HG03575 (cell line): ENCODE data around the gene UMPS.
"Not testable (repeated sequence)": the region's sequence is repeated elsewhere in the genome, so short reads cannot be mapped to it uniquely, and the experiment has no call there.

Experiments used
- ATAC-seq: cut with Tn5 transposase; IDR thresholded peaks from one replicate; pipeline ENCODE4 v1.9.1; 2021; ENCODE audit not compliant: unreplicated experiment, insufficient number of reproducible peaks, low FRiP score; ENCODE audit errors: extremely low read depth

The UMPS gene

DNA sequence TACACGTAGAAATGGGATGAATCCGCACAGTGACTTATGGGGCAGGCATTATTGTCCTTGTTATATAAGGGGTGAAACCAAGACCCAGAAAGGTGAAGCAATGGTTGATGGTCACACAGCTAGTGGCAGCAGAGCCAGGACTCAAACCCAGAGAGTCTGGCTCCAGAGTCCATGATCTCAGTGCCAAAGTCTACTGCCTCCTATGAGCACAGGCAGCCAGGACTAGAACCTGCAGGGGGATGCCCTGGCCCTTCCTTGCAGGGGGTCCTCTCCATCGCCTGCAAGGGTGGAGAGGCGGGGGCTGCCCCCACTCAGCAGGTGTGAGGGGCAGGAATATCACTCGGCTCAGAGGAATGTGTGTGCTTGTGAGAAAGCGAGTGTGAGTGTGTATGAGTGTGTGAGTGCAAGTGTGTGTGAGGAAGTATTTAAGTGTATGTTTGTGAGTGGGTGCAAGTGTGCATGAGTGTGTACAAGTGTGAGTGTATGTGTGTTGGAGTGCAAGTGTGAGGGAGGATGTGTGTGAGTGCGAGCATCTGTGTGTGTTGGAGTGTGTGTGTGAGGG, 44.7 kb downstream of the UMPS start:
- no peak for ATAC-seq

DNA sequence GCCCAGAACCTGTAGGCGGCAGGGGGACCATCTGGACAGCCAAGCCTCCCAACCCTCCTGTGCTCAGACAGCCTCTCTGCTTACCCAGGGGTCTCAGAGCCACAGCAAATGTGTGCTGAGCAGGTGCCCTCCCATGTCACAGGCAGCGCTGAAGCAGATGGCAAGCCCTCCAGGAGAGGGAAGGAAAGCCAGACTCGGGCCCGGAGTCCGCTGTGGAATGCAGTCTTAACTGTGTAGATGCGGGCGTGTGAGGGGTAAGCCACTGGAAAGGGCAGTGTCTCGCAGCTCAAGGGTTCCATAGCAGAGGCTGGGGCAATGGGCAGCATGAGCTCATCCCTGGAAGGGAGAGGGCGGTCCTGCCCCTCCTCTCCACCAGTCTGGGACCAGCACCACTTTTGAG, 45.6 kb downstream of the UMPS start:
- ATAC-seq: no peak

DNA sequence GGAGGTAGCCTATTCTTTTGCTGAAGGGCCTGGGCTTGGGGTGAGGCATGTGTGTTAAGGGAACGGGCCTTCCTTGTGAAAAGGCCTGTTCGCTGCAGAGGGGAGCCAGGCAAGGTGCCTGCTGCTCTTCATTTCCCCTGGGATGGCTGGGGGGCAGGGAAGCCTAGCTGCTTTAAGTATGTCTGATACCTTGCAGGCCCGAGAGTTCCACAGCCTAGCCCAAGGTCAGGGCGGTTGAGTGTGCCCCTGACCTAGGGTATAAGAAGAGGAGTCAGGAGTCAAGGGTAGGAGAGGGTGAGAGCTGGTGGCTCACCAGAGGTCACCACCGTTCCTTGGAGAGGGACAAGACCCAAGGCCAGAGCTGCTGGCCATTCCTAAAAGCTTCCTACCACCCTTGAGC, 46.6 kb downstream of the UMPS start:
- ATAC-seq: no peak

DNA sequence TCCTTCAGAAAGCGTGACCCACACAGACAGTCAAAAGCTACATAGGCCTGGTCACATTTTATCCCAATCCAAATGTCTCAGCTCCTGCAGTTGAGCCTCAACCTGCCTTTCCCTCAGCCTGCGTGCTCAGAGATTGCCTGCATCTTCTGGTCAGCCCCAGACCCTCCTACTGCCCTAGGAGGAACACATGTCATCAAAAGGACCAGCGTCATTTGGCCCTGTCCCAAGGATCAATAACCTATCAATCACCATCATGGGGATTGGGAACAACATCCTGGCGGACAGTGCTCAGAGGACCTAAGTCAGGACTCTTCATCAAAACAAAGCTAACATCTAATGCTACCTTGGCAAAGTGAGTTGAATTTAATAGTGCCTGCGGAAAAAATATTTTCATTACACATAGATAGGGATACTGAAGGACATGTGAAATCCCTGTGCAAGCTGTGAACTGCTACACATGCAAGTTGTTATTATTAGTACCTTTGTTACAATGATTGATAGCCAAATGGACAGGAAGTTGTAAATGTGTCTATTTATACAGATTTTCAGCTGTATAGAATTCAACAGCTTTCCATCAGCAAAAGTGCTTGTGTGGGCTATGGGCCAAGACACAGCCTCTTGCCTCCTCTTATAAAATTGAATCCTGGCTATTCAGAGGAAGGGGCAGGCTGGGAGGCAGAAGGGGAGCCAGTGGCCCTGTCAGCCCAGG, 47.7 kb downstream of the UMPS start:
- ATAC-seq: no peak

DNA sequence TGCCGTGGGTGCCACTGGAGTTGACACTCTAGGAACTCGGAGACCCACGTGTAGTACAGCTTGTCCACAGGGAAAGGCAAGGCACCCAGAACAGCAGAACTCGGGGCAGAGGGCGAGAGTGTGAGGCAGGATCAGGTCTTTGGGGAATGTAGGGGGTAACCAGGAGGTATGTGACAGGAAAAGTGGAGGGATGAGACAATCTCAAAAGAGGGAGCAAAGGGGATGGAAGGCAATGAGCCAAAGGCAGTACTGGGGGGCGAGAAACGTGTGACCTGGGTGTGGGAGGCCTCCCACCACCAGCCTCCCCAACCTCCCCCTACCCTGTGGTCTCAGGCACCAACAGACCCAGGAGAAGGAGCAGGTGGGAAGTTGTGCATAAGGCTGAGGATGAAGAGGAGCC, 48.9 kb downstream of the UMPS start:
- ATAC-seq: no peak

DNA sequence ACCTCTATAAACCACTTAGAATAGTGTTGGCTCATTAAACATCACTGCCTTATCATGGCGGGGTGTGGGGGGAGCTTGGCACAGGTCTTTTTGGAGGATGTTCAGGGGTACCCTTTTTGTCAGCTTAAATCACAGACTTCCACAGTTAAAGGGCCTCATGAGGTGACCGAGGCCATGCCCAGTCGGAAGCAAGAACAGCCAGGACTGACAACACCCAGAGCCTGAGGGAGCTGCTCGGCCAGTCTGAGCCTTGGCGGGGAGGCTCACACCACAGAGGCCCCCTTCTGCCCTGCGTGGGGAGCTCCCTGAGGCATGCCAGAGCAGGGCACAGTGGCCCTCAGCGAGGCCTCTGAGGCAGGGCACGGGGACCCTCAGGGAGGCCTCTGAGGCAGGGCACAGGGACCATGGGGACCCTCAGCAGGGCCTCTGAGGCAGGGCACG, 49.5 kb downstream of the UMPS start:
- no peak for ATAC-seq

DNA sequence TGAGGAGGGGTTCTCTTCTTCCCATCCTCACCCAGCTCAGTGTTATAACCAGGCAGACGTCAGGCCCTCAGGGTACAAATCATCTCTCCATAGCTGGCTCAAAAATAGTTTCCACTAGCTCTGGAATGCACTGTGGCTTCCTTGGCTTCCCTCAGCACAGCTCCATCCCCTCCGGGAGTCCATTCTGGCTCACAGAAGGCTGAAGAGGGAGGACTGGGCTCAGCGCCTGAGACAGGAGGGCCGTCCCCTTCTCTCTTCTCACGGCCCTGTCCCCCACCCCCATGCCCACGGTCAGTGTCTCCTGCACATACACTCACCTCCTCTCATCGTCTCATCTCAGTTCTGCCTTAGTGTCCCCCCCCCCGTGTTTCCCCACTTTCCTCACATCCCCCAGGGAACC, 50.1 kb downstream of the UMPS start:
- ATAC-seq: no peak

DNA sequence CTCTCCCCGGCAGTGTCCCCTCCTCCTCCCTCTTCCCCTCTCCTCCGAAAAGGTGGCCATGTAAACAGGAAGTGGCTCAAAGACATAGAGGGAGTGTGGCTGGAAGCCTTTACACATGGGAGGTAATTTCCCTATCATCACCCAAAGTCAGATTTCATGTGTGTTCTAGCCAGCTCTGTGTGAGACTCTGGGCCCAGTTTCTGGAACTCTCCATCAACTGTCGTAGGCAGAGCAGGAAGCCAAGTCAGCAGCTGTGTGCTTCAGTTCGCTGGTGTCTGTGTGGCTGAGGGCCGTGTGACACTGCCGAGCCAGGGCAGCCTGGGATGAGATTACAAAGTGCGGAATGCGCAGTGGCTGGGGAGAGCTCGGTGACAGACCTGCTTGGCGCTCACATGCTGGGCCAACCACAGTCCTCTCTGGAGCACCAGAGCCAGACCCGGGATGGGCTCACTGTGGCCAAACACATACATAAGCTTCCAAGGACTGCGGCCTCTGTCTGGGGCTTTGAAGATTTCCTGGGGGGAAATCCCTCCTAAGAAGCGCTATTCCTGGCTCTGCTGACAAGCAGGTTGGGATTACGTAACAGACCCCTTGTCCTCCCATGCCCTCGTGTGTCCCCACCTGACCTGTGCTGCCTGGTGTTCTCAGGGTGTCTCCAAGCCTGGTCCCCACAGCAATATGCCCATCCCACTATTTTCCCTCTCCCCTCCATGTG, 50.7 kb downstream of the UMPS start:
- no peak for ATAC-seq

DNA sequence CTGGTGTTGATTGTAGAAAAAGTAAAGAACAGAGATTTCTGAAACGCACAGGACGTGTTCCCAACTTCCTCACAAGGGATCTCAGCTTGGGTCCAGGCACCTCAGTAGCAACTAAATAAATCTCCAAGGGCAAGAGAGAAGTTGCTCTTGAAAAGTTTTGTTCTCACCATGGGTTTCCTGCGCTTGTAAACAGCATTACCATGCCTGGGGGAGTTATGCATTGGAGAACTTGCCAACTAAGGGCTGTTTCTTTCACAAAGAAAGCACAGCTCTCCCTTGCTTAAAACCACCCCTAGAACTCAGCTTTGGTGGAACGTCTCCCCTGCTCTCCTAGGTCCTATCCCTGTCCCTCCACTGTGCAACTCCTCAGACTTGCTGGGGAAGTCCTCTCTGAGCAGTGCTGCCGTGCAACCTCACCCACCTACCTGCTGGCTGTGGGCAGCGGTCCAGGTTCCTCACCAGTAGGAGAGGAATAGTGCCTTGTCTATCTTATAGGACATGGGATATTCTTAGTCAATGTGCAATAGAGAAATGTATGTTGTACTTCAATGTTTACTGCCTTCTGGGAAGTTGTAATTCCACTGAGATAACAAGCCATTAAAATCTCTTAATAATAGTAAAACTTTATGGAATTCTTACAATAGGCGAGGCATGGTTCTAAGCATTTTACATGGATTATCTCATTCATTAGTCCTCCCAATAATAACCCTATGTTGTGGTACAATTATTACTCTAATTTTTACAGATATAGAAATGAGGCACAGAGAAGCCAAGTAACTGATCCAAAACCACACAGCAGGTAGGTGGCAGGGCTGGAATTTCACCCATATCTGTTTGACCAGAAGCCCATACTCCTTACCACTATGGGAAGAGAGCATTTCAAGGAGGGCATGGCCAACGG, 51.5 kb downstream of the UMPS start:
- no peak for ATAC-seq

DNA sequence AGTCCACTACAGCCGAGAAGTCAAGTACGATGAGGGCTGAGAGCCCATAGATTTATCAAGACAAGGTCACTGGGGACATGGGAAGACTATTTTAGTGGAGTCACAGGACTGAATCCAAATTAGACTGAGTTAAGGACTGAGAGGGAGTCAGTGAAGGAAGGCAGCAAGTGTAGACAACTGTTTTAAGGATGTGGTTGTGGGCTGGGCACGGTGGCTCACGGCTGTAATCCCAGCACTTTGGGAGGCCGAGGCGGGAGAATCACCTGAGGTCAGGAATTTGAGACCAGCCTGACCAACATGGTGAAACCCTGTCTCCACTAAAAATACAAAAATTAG, 52.1 kb downstream of the UMPS start:
- ATAC-seq: not testable (repeated sequence)

DNA sequence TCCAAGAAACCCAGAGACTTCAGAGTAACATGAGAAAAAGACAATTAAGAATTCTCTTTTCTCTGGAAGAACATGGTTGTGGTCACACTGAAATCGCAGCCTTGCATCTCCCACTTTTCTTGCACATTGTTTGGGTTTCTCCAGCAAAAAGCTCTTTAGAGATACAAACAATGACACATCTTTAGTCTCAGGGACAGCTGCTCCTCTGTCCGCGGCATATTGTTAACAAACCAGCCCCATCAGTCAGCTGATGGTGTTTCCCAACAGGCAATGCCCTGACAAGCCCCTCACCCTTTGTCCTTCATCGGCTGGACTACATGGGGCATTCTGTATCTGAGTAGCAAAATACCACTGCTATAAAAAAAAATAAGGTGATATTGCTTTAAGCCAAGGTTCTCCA, 53.4 kb downstream of the UMPS start:
- no peak for ATAC-seq

DNA sequence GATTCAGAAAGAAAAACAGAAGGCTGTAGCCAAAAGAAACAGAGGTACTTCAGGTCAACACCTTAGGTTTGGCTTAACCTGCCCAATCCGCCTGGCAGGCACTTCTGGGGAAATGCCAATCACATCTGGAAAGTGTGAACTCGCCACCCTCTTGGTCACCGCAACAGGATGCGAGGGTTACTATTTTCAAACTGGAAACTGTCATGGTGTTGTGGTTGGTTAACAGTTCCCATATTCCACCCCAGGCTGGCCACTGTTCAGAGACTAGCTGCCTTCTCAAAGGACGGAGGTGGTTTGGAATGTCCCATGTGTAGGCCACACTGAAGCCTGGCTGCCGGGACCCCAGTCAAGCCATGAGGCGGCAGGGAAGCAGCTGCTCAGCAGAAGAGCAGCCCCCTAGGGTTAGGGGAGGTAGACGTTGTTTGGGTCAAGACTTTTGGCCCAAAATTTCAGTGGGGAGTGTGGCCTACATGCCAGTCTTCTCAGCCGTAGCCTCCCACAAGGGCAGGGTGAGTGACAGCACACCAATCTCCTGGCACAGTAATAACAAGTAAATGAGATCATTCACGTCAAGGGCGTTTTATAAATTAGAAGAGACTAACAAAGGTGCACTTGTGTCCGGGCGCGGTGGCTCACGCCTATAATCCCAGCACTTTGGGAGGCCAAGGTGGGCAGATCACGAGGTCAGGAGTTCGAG, 54.6 kb downstream of the UMPS start:
- ATAC-seq: no peak

DNA sequence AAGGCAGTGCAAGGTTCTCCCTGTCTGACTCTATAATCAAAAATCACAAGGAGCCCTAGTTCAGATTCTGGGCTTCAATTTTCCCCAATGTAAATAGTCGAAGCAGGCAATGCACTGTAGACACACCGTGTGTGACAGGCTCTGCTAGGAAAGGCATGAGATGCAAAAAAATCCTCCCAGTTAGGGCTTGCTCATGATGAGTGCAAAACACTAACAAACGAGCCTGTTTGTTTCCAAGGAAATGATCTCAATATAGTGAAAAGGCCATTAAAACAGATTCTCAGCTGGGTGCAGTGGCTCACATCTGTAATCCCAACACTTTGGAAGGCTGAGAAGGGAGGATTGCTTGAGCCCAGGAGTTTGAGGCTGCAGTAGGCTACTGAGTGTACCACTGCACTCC, 55.7 kb downstream of the UMPS start:
- ATAC-seq: no peak

DNA sequence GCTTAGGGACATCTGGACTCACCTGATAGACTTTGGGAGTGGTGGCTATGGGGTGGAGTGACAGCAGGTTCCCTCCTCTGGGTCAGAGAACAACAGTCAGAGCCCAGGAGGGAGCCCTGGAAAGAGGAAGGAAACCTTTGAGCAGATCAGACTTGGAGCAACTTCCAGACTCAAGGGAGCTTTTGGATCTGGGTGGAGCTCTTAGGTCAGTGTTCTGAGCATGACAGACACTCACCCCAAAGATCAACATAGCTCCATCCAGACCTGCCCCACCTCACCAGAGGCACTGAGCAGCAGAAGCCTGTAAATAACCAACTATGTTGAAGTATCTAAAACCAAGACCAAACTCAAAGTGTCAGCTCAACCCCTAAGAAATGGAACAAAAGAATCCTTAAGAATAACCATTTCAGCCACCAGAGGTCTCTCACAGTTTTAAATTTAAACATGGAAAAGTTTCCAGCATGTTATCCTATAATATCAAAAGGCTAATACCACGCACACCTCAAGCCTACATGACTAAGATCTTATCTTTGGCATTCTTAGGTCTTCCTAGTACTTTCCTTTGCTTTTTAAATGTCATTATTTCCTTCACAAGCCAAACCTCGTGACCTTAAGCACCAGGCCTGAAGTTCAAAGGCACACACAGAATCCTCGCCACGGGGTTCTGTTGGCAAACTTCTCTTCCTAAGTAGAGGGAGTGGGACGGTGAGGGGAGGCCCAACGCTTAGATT, 56.4 kb downstream of the UMPS start:
- no peak for ATAC-seq

DNA sequence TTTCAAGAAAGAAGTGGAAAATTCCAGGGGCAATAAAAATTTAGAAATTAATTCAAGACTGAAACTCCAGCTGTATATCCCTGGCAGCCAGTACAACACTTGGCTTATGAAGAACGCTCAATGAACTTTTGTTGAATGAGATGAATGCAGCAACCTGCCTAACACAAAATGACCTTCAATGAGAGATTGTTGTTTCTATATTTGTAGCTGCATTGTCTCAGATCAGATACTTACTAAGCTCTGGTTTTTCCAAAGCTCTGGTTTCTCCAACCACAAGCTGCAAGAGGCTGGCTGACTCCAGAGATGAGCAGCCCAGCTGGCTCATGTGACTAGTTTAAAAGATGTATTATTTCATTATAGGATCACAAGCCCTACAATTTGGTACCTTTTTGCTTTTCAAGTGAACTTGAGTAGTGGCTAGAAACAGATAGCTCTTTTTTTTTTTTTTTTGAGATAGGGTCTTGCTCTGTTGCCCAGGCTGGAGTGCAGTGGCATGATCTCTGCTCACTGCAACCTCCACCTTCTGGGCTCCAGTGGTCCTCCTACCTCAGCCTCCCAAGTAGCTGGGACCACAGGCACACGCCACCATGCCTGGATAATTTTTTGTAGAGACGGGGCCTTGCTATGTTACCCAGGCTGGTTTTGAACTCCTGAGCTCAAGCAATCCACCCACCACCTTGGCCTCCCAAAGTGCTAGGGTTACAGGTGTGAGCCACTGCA, 57.4 kb downstream of the UMPS start:
- ATAC-seq: no peak

DNA sequence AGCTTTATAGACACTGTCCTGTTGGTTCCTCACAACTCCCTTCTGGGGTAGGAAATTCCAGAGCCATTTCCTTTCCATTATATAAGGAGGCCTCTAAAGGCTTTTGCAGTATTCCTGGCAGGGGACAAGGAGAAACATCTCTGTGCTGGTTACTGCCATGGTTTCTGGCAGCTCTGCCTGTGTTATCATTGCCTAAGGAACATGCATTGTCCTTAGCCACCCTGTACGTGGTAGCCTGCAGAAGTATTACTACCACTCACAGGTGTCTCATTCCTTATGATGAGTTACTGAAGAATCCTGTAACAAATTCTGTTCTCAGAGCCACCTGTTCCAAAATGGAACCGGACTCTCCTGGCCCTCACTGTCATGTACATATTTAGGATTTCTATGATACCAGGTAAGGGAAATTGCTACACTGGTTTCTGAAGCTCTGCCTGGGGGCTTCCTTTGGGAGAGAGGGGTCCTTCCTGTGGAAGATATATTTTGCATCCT, 58.0 kb downstream of the UMPS start:
- ATAC-seq: no peak

DNA sequence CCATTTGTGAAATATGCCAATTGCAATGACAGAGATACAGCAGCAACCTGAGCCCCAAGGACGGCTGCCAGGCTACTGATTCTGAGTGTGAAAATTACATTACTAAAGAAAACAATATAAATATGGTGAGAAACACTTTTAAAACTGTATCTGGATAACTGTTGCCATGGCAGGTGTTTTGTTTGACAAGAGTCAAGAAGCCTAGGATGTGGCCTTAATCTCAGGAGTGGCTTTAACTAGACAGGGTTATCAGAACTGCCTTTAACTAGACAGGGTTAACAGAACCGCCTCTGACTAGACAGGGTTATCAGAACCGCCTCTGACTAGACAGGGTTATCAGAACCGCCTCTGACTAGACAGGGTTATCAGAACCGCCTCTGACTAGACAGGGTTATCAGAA, 58.9 kb downstream of the UMPS start:
- not testable (repeated sequence) for ATAC-seq

DNA sequence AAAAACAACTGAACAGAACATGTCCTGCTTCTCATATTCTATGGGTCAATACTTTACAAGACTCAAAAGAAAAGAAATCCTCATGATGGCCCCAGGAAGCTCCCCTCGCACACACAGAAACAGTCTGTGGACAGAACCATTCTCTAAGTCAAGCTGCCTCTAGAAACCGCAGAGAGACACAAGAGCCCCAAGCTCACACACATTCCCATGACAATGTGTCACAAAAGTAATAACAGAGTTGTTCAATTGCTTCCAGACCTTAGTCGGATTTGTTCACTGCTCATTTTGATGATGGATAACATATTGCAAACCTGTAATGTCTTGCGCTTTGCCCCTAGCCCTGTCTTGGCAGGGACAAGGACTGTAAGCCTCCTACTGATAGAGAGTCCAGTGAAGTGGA, 60.9 kb downstream of the UMPS start:
- no peak for ATAC-seq
